DOHH2 (cell line): ENCODE measurements around the gene G3BP2.

ENCODE experiments used
- CTCF ChIP-seq: fragments of 200-600 bp; sonication (generic); IDR thresholded peaks from one replicate; pipeline ENCODE4 v1.5.1; 2014; ENCODE audit warnings: antibody characterized with exemption, mild to moderate bottlenecking, low read depth, low read length; ENCODE audit not compliant: poor library complexity, severe bottlenecking
- EZH2phosphoT487 ChIP-seq: fragments of 200-600 bp; sonication (generic); IDR thresholded peaks from 2 replicates; pipeline ENCODE4 v1.6.1; 2017; ENCODE audit warnings: borderline replicate concordance, mild to moderate bottlenecking, antibody characterized with exemption, low read length, moderate library complexity, mixed read lengths

GRCh38 chr4:75596061-75596460 is 77.2 kb downstream of the G3BP2 start:
- no peak for TF ChIP-seq CTCF
- TF ChIP-seq EZH2phosphoT487, result no peak
